RWPE1 (cell line): ENCODE measurements around the gene NKX2-4.

Source experiments
- CTCF ChIA-PET: fragments of 350-600 bp; sonication (Branson Sonifier 250); formaldehyde crosslinking; extraction: SDS; loops from one replicate; lab custom pipeline; 2021; lab: Yijun Ruan, JAX
- POLR2A ChIA-PET: fragments of 400-600 bp; formaldehyde crosslinking; extraction: SDS; loops from one replicate; lab custom pipeline; 2020; ENCODE audit warnings: antibody characterized with exemption; ENCODE audit not compliant: low non-redundant PET; lab: Yijun Ruan, JAX
- DNase-seq: peaks from one replicate; pipeline ENCODE4 v3.0.0; 2012; ENCODE audit warnings: low spot score
- H3K27ac ChIP-seq: fragments of 450-650 bp; 2 replicates; pipeline ENCODE4 v1.5.1; 2017
- CTCF ChIP-seq: fragments of 450-650 bp; conservative IDR thresholded peaks from 2 replicates; pipeline ENCODE4 v1.5.1; 2017; ENCODE audit warnings: low read depth, mild to moderate bottlenecking

Gene NKX2-4

GRCh38 chr20:21358737-21359136, 38.6 kb downstream of the NKX2-4 start:
- H3K27ac ChIP-seq = no peak overlapping the region
- CTCF ChIA-PET = no interaction called here
- DNase-seq = no peak
- POLR2A ChIA-PET = no interaction called here
- no peak for TF ChIP-seq CTCF

- no peak overlapping the region for H3K27ac ChIP-seq
- DNase-seq = no peak
- POLR2A ChIA-PET = no interaction called here
- CTCF ChIA-PET = interaction anchor here (1.1 kb wide), 1 partner anchor 122 kb away, joined by 9 read pairs; no protein-coding TSS in a partner anchor
- TF ChIP-seq CTCF = no peak
Observed at GRCh38 chr20:21357844-21358243, 39.5 kb downstream of the NKX2-4 start.

- ChIA-PET POLR2A (no interaction called here), CTCF (interaction anchor here (0.7 kb wide), 1 partner anchor 90 kb away, joined by 3 read pairs; no protein-coding TSS in a partner anchor)
- H3K27ac ChIP-seq = no peak overlapping the region
- DNase-seq = no peak
- TF ChIP-seq CTCF = no peak
Observed at GRCh38 chr20:21356386-21356785, 40.9 kb downstream of the NKX2-4 start.

- DNase-seq = no peak
- POLR2A ChIA-PET = no interaction called here
- TF ChIP-seq CTCF = no peak
- CTCF ChIA-PET = no interaction called here
- no peak overlapping the region for H3K27ac ChIP-seq
Observed at GRCh38 chr20:21355981-21356380, 41.3 kb downstream of the NKX2-4 start.

- POLR2A ChIA-PET = no interaction called here
Observed at GRCh38 chr20:21353236-21353635, 44.1 kb downstream of the NKX2-4 start.

GRCh38 chr20:21352703-21353102, 44.6 kb downstream of the NKX2-4 start:
- DNase-seq = no peak
- no peak for TF ChIP-seq CTCF
- POLR2A ChIA-PET = no interaction called here
- H3K27ac ChIP-seq = no peak overlapping the region
- CTCF ChIA-PET = no interaction called here

More at GRCh38 chr20:21353236-21353635, 44.1 kb downstream of the NKX2-4 start:
- peak; percentile 8 for DNase-seq
- no peak overlapping the region for H3K27ac ChIP-seq
- no peak for TF ChIP-seq CTCF
- CTCF ChIA-PET = interaction anchor here (0.7 kb wide), 1 partner anchor 11 kb away, joined by 10 read pairs; no protein-coding TSS in a partner anchor
